ENCODE results near the gene SERPINB2. TPM values are rescaled to one million over a fixed set of nuclear protein-coding genes. Genes with fewer than 3 reads are reported as not detected.

Gene SERPINB2
- total RNA-seq, 3 donors from 2014 or later (not counting 1 experiment from before 2014, with no cell fraction given), result 1.4 to 9.0 TPM; not detected in 1

- no peak for DNase-seq
- H3K4me3 Mint-ChIP-seq, result no peak overlapping the region
Measured at GRCh38 chr18:63869851-63870250, 17.7 kb upstream of the SERPINB2 start.

GRCh38 chr18:63871836-63872235, 15.7 kb upstream of the SERPINB2 start:
- Mint-ChIP-seq H3K36me3 (no peaks in the 10 kb centered on the region), H3K27ac (no peak overlapping the region), H3K4me3 (no peak overlapping the region), H3K4me1 (no peaks in the 10 kb centered on the region), H3K9me3 (no peaks in the 10 kb centered on the region), H3K27me3 (ENCODE audit: low read depth in 2 of 2) (peaks cover 11 to 14% of the 10 kb centered on the region in 2 donors)
- no peak overlapping the region for H3K27ac ChIP-seq (ENCODE audit: low read length)
- ATAC-seq (no peak), DNase-seq (no peak)
- H3K4me1 ChIP-seq (ENCODE audit: control insufficient read depth, insufficient read depth, low read length), result no peaks in the 10 kb centered on the region
- no peak overlapping the region for H3K4me3 ChIP-seq (ENCODE audit: low read length)
- no CpG with 5 or more reads among the region's 1 CpG for WGBS (ENCODE audit: insufficient coverage)
- H3K36me3 ChIP-seq (ENCODE audit: control insufficient read depth, insufficient read depth, low read length), result no peaks in the 10 kb centered on the region
- intact Hi-C loops (cut with micrococcal nuclease), result no loop called here
- TF ChIP-seq, protein P1, sequence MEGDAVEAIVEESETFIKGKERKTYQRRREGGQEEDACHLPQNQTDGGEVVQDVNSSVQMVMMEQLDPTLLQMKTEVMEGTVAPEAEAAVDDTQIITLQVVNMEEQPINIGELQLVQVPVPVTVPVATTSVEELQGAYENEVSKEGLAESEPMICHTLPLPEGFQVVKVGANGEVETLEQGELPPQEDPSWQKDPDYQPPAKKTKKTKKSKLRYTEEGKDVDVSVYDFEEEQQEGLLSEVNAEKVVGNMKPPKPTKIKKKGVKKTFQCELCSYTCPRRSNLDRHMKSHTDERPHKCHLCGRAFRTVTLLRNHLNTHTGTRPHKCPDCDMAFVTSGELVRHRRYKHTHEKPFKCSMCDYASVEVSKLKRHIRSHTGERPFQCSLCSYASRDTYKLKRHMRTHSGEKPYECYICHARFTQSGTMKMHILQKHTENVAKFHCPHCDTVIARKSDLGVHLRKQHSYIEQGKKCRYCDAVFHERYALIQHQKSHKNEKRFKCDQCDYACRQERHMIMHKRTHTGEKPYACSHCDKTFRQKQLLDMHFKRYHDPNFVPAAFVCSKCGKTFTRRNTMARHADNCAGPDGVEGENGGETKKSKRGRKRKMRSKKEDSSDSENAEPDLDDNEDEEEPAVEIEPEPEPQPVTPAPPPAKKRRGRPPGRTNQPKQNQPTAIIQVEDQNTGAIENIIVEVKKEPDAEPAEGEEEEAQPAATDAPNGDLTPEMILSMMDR (IDR thresholded peaks at IDR 0.05), result no peak
- H3K9me3 ChIP-seq (ENCODE audit: control insufficient read depth, insufficient read depth, low read length), result no peaks in the 10 kb centered on the region
- H3K27me3 ChIP-seq (ENCODE audit: control insufficient read depth, insufficient read depth, low read length), result no peaks in the 10 kb centered on the region

More at GRCh38 chr18:63869851-63870250, 17.7 kb upstream of the SERPINB2 start:
- intact Hi-C loops (cut with micrococcal nuclease), result no loop called here
- TF ChIP-seq, protein P1 (IDR thresholded peaks at IDR 0.05), result no peak
- H3K9me3 ChIP-seq (ENCODE audit: control insufficient read depth, insufficient read depth, low read length), result no peaks in the 10 kb centered on the region
- no peak for ATAC-seq
- H3K9me3 Mint-ChIP-seq, result no peaks in the 10 kb centered on the region
- H3K27me3 ChIP-seq (ENCODE audit: control insufficient read depth, insufficient read depth, low read length), result no peaks in the 10 kb centered on the region
- no peaks in the 10 kb centered on the region for H3K4me1 Mint-ChIP-seq
- H3K27ac Mint-ChIP-seq, result no peak overlapping the region
- H3K4me3 ChIP-seq (ENCODE audit: low read length), result no peak overlapping the region
- 91% methylated on average over 2 of the region's 3 CpGs for WGBS (ENCODE audit: insufficient coverage)
- H3K36me3 Mint-ChIP-seq, result no peaks in the 10 kb centered on the region
- no peaks in the 10 kb centered on the region for H3K4me1 ChIP-seq (ENCODE audit: control insufficient read depth, insufficient read depth, low read length)
- H3K36me3 ChIP-seq (ENCODE audit: control insufficient read depth, insufficient read depth, low read length), result no peaks in the 10 kb centered on the region
- peaks cover 11 to 14% of the 10 kb centered on the region in 2 donors for H3K27me3 Mint-ChIP-seq (ENCODE audit: low read depth in 2 of 2)
- H3K27ac ChIP-seq (ENCODE audit: low read length), result no peak overlapping the region

DNA sequence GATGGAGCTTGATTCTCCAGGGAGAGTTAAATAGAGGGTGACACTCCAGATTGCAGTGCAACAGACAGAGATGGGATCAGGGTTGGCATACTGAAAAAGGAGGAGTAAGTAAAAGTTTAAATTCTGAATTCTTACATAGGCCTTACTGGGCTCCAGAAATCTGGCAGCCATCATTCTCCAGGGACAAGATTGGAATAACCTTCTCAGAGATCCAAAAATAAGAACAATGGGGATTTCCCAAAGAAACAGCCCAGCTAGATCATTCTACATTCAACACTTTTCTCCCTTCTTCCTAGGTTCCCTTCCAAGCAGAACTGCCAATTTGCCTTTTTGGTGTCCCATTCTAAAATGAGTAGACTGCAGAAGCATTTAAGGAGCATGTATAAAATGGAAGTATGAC, 14.9 kb upstream of the SERPINB2 start:
- H3K9me3 Mint-ChIP-seq, result no peaks in the 10 kb centered on the region
- no peaks in the 10 kb centered on the region for H3K4me1 Mint-ChIP-seq
- H3K27ac Mint-ChIP-seq, result no peak overlapping the region
- no peaks in the 10 kb centered on the region for H3K4me1 ChIP-seq (ENCODE audit: control insufficient read depth, insufficient read depth, low read length)
- TF ChIP-seq, protein P1 (IDR thresholded peaks at IDR 0.05), result no peak
- H3K4me3 Mint-ChIP-seq, result no peak overlapping the region
- H3K36me3 ChIP-seq (ENCODE audit: control insufficient read depth, insufficient read depth, low read length), result no peaks in the 10 kb centered on the region
- H3K27ac ChIP-seq (ENCODE audit: low read length), result no peak overlapping the region
- H3K4me3 ChIP-seq (ENCODE audit: low read length), result no peak overlapping the region
- intact Hi-C loops (cut with micrococcal nuclease), result no loop called here
- H3K27me3 ChIP-seq (ENCODE audit: control insufficient read depth, insufficient read depth, low read length), result no peaks in the 10 kb centered on the region
- no peak for DNase-seq
- peaks cover 11 to 14% of the 10 kb centered on the region in 2 donors for H3K27me3 Mint-ChIP-seq (ENCODE audit: low read depth in 2 of 2)
- ATAC-seq, result no peak
- H3K9me3 ChIP-seq (ENCODE audit: control insufficient read depth, insufficient read depth, low read length), result no peaks in the 10 kb centered on the region
- H3K36me3 Mint-ChIP-seq, result no peaks in the 10 kb centered on the region

- H3K36me3 ChIP-seq (ENCODE audit: control insufficient read depth, insufficient read depth, low read length), result no peaks in the 10 kb centered on the region
- H3K9me3 ChIP-seq (ENCODE audit: control insufficient read depth, insufficient read depth, low read length), result no peaks in the 10 kb centered on the region
- DNase-seq, result no peak
- H3K27ac Mint-ChIP-seq, result no peak overlapping the region
- peaks cover 0 to 3% of the 10 kb centered on the region in 2 donors for H3K27me3 Mint-ChIP-seq (ENCODE audit: low read depth in 2 of 2)
- TF ChIP-seq, protein P1 (IDR thresholded peaks at IDR 0.05), result no peak
- H3K4me1 ChIP-seq (ENCODE audit: control insufficient read depth, insufficient read depth, low read length), result no peaks in the 10 kb centered on the region
- WGBS (ENCODE audit: insufficient coverage), result 70% methylated on average over 2 of the region's 3 CpGs
- no peaks in the 10 kb centered on the region for H3K36me3 Mint-ChIP-seq
- H3K27ac ChIP-seq (ENCODE audit: low read length), result no peak overlapping the region
- H3K4me3 Mint-ChIP-seq, result no peak overlapping the region
- no peak overlapping the region for H3K4me3 ChIP-seq (ENCODE audit: low read length)
- no peak for ATAC-seq
- no peaks in the 10 kb centered on the region for H3K27me3 ChIP-seq (ENCODE audit: control insufficient read depth, insufficient read depth, low read length)
- intact Hi-C loops (cut with micrococcal nuclease), result no loop called here
- no peaks in the 10 kb centered on the region for H3K9me3 Mint-ChIP-seq
- no peaks in the 10 kb centered on the region for H3K4me1 Mint-ChIP-seq
Measured at GRCh38 chr18:63878343-63878742, 9.2 kb upstream of the SERPINB2 start.

Data from natural killer cell (primary cell).